IPS-18a (cell line): ENCODE results near the gene TDRD9.
"Not testable (repeated sequence)": the region's sequence is repeated elsewhere in the genome, so short reads cannot be mapped to it uniquely, and the experiment has no call there.

Experiments
- H3K27ac ChIP-seq: one replicate; pipeline ENCODE4 v1.5.1; 2013; ENCODE audit warnings: low read length
- H3K27me3 ChIP-seq: one replicate; pipeline ENCODE4 v1.6.1; 2013; ENCODE audit warnings: mild to moderate bottlenecking, low read length; ENCODE audit not compliant: control insufficient read depth, insufficient read depth
- H3K36me3 ChIP-seq: one replicate; pipeline ENCODE4 v1.6.1; 2013; ENCODE audit warnings: low read depth, low read length; ENCODE audit not compliant: control insufficient read depth
- H3K4me1 ChIP-seq: one replicate; pipeline ENCODE4 v1.6.1; 2013; ENCODE audit warnings: low read depth, low read length; ENCODE audit not compliant: control insufficient read depth
- H3K4me3 ChIP-seq: one replicate; pipeline ENCODE4 v1.5.1; 2013; ENCODE audit warnings: low read length
- H3K9ac ChIP-seq: one replicate; pipeline ENCODE4 v1.6.1; 2013; ENCODE audit warnings: mild to moderate bottlenecking, low read length, moderate library complexity
- H3K9me3 ChIP-seq: one replicate; pipeline ENCODE4 v1.6.1; 2013; ENCODE audit warnings: low read depth, low read length; ENCODE audit not compliant: control insufficient read depth

Gene TDRD9

DNA sequence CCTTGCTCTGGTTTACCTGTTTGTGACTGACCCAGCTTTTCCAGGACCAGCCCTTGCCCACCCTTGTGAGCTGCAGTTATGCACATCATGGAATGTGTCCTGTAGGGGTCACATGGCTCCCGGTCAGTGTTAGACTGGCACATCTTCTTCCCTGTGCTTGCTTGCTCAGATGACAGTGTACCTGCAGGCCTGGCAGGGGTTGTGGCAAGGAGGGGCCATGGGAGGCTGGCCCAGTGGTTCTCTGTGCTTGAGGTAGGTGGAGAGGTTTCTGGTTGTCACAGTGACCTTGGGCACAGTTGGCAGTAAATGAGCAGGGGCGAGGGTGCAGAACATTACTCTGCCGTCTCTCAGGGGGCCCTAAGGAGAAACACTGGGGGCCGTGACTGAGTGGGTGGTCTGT, 41.7 kb downstream of the TDRD9 start:
- Histone ChIP-seq H3K27me3 (no peaks in the 10 kb centered on the region), H3K36me3 (no peaks in the 10 kb centered on the region), H3K4me3 (no peak overlapping the region), H3K4me1 (no peaks in the 10 kb centered on the region), H3K27ac (no peak overlapping the region), H3K9ac (no peak overlapping the region), H3K9me3 (no peaks in the 10 kb centered on the region)

DNA sequence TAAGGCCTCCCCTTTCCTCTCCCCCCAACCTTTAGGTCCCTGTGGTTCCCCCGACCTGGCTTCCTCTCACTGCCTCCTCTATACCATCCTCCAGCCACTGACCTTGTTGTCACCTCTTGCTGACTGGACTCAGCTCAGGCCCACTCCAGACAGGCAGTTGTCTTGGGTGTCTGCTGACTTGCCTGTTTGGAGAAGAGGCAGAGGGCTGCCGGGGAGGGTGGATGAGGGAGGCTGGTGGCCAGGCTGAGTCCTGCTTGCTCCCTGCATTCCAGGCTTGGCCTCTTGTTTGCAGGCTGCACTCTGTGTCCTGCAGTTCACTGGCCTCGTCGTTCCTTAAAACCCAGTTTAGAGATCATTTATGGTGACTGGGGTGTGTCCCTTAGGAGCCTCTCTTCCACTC, 45.1 kb downstream of the TDRD9 start:
- Histone ChIP-seq H3K27ac (no peak overlapping the region), H3K4me1 (no peaks in the 10 kb centered on the region), H3K36me3 (no peaks in the 10 kb centered on the region), H3K27me3 (no peaks in the 10 kb centered on the region), H3K9ac (no peak overlapping the region), H3K4me3 (no peak overlapping the region), H3K9me3 (no peaks in the 10 kb centered on the region)

DNA sequence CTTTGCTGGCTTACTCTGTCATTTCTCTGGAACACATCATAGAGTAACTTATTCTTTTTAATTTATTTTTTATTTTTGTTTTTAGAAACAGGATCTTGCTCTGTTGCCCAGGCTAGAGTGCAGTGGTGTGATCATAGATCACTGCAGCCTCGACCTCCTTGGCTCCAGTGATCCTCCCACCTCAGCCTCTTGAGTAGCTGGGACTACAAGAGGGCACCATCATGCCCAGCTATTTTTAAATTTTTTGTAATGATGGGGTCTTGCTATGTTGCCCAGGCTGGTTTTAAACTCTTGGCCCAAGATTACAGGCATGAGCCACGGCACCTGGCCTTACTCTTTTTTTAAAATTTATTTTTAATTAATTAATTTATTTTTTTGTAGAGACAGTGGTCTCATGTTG, 46.3 kb downstream of the TDRD9 start:
- Histone ChIP-seq H3K27me3 (no peaks in the 10 kb centered on the region), H3K9ac (no peak overlapping the region), H3K9me3 (no peaks in the 10 kb centered on the region), H3K4me1 (no peaks in the 10 kb centered on the region), H3K4me3 (no peak overlapping the region), H3K27ac (no peak overlapping the region), H3K36me3 (no peaks in the 10 kb centered on the region)

DNA sequence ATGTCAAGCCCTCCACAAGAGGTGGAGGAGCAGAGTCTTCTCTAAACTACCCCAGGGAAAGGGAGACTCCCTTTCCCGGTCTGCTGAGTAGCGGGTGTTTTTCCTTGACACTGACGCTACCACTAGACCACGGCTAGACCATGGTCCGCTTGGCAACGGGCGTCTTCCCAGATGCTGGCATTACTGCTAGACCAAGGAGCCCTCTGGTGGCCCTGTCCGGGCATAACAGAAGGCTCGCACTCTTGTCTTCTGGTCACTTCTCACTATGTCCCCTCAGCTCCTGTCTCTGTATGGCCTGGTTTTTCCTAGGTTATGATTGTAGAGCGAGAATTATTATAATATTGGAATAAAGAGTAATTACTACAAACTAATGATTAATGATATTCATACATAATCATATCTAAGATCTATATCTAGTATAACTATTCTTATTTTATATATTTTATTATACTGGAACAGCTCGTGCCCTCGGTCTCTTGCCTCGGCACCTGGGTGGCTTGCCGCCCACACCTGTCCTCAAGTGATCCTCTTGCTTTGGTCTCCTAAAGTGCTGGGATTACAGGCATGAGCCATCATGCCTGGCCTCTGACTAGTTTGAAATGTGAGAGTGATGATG, 52.5 kb downstream of the TDRD9 start:
- H3K36me3 ChIP-seq, H3K27me3 ChIP-seq, H3K4me1 ChIP-seq, H3K9me3 ChIP-seq, H3K4me3 ChIP-seq, H3K9ac ChIP-seq, H3K27ac ChIP-seq: not testable (repeated sequence)

DNA sequence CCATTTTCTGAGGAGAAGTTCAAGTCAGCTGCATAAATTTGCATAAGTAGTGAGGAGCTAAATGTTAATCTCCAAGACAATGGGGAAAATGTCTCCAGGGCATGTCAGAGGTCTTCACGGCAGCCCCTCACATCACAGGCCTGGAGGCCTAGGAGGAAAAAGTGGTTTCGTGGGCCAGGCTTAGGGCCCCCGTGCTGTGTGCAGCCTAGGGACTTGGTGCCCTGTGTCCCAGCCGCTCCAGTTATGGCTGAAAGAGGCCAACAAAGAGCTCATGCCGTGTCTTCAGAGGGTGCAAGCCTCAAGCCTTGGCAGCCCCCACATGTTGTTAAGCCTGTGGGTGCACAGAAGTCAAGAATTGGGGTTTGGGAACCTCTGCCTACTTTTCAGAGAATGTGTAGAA, 55.9 kb downstream of the TDRD9 start:
- Histone ChIP-seq H3K36me3 (no peaks in the 10 kb centered on the region), H3K9ac (no peak overlapping the region), H3K9me3 (no peaks in the 10 kb centered on the region), H3K4me3 (no peak overlapping the region), H3K4me1 (no peaks in the 10 kb centered on the region), H3K27ac (no peak overlapping the region), H3K27me3 (no peaks in the 10 kb centered on the region)

DNA sequence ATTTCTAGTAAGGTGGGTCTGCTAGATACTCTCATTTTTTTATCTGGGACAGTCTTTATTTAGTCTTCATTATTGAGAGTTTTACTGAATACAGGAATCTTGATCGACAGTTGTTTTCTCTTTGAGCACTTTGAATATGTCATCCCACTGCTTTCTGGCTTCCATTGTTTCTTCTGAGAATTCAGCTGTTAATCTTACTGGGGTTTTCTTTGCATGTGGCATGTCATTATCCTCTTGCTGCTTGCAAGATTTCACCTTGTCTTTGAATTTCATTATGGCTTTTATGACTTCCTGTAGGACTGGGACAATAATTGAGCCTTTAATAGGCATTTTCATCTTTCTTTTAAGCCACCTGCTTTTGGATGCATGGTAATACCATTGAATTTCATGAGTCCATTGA, 60.8 kb downstream of the TDRD9 start:
- no peaks in the 10 kb centered on the region for H3K36me3 ChIP-seq
- no peaks in the 10 kb centered on the region for H3K27me3 ChIP-seq
- no peak overlapping the region for H3K27ac ChIP-seq

DNA sequence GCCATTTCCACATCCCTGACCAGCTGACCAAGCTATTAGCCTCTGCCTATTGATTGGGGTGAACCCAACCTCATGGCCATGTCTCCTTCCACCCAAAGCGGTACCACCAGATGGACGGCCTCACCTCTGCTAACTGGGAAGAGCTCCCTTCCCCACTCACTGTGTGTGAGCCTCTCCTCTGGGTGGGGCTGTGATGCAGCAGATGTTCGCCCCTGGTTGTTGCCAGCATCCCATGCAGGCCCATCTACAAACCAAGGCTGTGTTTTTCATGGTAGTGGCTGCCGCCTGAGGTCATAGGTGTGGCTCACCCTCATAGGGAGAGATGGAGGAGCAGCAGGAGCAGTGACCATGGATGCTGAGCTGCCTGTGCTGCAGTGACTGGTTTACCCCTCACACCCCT, 61.7 kb downstream of the TDRD9 start:
- H3K4me3 ChIP-seq: no peak overlapping the region
- H3K36me3 ChIP-seq: no peaks in the 10 kb centered on the region
- H3K9ac ChIP-seq: no peak overlapping the region
- H3K4me1 ChIP-seq: no peaks in the 10 kb centered on the region
- H3K27me3 ChIP-seq: no peaks in the 10 kb centered on the region
- H3K9me3 ChIP-seq: no peaks in the 10 kb centered on the region
- H3K27ac ChIP-seq: no peak overlapping the region

More for the DNA sequence above, 60.8 kb downstream of the TDRD9 start:
- Histone ChIP-seq H3K4me3 (no peak overlapping the region), H3K9ac (no peak overlapping the region), H3K4me1 (no peaks in the 10 kb centered on the region), H3K9me3 (no peaks in the 10 kb centered on the region)

DNA sequence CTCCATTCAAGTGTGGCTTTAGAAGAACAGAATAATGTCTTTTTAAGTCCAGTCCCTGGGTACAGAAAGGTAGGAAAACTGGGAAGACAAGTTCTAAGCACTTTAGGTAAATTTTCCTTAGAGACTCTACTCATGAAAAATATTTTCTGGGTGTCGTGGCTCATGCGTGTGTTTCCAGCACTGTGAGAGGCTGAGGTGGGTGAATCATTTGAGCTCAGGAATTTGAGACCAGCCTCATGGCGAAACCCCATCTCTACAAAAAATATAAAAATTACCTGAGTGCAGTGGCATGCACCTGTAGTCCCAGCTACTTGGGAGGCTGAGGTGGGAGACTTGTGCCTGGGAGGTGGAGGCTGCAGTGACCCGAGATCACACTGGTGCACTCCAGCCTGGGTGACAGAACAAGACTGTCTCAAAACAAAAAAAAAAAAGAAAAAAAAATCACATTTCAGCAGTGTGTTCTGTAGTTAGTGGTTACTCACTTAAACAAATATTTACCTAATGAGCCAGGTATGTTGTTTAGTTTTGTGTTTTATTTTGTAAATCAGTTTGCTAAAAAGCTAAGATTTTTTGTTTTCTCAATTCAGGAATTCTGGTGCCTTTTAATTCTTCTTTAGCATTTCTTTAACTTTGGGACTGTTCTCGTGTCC, 66.4 kb downstream of the TDRD9 start:
- no peak overlapping the region for H3K4me3 ChIP-seq
- H3K9ac ChIP-seq: no peak overlapping the region
- H3K27me3 ChIP-seq: no peaks in the 10 kb centered on the region
- no peak overlapping the region for H3K27ac ChIP-seq
- H3K4me1 ChIP-seq: no peaks in the 10 kb centered on the region
- no peaks in the 10 kb centered on the region for H3K9me3 ChIP-seq
- H3K36me3 ChIP-seq: no peaks in the 10 kb centered on the region

DNA sequence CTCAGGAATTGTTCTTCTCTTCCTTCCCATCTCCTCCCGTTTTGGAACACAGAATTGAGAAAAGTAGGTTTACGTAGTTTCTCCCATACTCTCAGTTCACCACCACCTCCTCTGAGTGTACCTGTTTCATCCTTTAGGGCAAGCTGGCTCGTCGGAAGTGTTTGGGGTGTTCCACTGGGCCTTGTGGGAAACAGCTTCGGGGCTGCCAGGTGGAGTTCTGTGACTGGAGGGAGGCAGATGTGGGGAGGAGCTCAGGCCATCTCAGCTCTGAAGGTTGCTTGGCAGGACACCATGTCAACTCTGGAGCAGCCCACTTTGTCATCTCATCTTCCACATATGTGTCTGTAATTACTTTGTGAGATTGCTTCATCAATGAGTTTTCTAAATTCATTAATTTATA, 67.6 kb downstream of the TDRD9 start:
- no peaks in the 10 kb centered on the region for H3K9me3 ChIP-seq
- no peaks in the 10 kb centered on the region for H3K36me3 ChIP-seq
- H3K4me1 ChIP-seq: no peaks in the 10 kb centered on the region
- no peak overlapping the region for H3K4me3 ChIP-seq
- no peaks in the 10 kb centered on the region for H3K27me3 ChIP-seq
- no peak overlapping the region for H3K27ac ChIP-seq
- no peak overlapping the region for H3K9ac ChIP-seq

DNA sequence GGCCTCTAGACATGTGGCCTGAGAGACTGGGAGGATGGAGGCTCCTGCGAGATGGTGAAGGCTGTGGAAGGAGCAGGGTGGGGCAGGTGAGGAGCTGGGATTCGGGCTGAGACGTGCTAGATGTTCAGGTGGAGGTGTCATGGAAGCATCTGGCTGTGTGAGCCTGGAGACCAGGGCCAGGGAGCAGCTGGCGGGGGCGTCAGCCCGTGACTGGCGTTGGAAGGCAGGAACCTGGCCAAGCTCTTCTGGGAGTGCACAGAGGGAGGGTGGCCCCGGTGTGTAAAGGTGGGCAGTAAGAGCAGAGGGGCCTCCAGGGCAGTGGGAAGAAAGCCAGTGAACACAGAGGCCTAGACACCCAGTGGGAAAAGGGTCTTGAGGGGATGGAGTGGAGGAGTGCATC, 69.1 kb downstream of the TDRD9 start:
- Histone ChIP-seq H3K27me3 (no peaks in the 10 kb centered on the region), H3K27ac (no peak overlapping the region), H3K36me3 (no peaks in the 10 kb centered on the region), H3K9me3 (no peaks in the 10 kb centered on the region), H3K4me1 (no peaks in the 10 kb centered on the region), H3K9ac (no peak overlapping the region), H3K4me3 (no peak overlapping the region)

DNA sequence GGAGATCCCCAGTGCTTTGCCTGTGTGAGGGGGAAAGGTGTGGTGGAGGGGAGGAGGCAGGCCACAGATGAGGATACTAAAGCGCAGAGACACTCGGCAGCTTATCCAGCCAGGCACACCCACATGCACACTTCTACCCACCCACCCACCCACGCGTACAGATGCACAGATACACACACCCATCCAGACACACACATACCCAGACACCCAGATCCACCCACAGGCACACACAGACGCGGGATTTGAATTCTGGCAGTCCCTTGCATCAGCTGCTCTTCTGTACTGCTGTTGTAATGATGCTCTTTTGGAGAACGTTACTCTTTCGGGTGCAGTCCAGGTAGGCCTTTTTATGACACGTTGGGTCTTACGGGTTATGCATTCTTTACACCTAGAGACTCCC, 69.8 kb downstream of the TDRD9 start:
- Histone ChIP-seq H3K4me1 (no peaks in the 10 kb centered on the region), H3K9me3 (no peaks in the 10 kb centered on the region), H3K27ac (no peak overlapping the region), H3K4me3 (no peak overlapping the region), H3K36me3 (no peaks in the 10 kb centered on the region), H3K9ac (no peak overlapping the region), H3K27me3 (no peaks in the 10 kb centered on the region)

DNA sequence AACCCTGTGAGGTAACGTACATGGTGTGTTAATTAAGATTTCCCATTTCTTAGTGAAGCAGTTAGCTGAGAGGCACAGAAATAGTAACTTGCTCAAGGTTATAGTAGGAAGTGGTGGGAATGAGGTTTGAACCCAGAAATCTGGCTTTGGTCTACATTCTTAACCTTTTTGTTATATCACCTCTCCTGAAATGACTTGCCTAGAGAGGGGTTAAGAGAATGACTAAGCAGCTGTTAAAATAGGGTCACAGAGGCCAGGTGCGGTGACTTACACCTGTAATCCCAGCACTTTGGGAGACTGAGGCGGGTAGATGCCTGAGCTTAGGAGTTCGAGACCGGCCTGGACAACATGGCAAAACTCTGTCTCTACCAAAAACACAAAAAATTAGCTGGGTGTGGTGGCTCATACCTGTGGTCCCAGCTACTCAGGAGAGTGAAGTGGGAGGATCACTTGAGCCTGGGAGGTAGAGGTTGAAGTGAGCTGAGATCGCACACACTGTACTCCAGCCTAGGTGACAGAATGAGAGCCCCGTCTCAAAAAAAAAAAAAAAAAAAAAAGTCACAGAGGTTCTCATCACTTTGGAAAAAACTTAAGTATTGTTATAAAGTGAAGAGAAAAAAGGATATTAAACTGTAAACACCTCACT, 71.7 kb downstream of the TDRD9 start:
- Histone ChIP-seq H3K9ac (no peak overlapping the region), H3K27me3 (no peaks in the 10 kb centered on the region), H3K9me3 (no peaks in the 10 kb centered on the region), H3K27ac (no peak overlapping the region), H3K36me3 (no peaks in the 10 kb centered on the region), H3K4me1 (no peaks in the 10 kb centered on the region), H3K4me3 (no peak overlapping the region)
